NCI-H1694 treated with DMSO at 0.1 percent for 48 hours (cell line): Measurements from ENCODE around the gene MYO1E.

Source experiments
- DNase-seq: peaks from one replicate; lab custom pipeline; 2025; lab: John Stamatoyannopoulos, UW

The MYO1E gene

DNA sequence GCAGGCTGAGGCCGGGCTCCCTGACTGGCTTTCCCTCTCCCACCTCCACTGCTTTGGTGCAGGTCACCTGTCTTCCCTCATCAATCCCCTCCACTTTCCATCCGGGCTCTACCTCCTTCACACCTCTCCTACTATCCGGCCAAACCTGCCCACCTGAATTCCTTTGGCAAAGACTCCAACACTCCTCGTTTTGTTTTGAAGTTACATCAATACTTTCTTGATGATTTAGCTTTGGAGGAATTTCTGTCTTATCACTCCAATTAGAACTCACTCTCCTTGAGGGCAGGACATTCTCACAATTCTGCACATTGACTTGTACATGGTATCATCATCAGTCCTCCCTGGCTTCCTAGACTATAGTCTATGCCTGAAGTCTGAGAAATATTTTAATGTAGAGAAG lies 145.7 kb downstream of the MYO1E start:
- no peak for DNase-seq

GRCh38 chr15:59224474-59224873 lies 148.2 kb downstream of the MYO1E start:
- no peak for DNase-seq

- no peak for DNase-seq
Measured at GRCh38 chr15:59223736-59224135, 148.9 kb downstream of the MYO1E start.

GRCh38 chr15:59222906-59223550 lies 149.6 kb downstream of the MYO1E start:
- DNase-seq: no peak

DNA sequence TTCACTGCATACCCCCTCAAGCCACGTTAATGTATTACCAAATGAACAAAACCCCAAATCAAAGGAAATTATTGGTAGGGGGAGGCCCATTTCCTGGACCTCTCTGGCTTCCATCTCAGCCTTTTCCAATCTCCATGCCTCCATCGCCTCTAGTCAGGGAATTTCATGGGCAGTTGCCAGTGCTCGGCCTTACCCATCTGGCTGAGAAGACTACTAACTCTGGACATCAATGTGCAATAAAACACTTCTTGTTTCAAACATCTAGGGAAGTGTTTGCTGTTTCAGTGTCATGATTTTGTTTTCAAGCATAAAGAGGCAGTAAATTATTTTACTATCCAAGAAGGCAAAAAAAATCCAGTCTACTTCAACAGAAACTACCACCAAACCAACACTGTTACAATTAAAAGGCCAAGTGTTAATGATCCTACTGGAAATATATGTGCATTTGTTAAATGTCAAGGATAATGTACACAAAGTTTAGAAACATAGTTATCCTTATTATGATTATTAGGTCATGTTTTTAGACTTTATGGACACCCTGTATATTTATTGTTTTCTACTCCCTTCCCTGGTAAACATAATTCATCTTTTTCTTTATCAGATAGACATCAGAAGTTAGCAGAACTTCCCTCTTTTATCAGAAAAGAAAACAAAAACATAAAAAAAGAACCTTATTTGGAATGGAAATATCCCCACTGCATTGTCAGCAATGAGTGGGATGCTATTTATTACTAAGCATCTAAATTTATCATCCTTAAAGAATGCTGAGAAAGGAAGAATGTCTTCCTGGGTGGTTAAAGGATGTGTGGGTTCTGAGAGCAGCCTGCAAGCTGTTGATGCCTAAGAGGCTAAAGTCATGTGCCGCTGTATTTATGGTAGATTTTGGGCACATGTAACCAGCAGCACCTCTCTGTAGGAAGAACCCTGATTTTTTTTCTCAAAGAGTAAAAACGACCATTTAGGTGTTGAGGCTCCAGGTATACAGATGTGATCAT lies 150.9 kb downstream of the MYO1E start:
- DNase-seq: no peak

DNA sequence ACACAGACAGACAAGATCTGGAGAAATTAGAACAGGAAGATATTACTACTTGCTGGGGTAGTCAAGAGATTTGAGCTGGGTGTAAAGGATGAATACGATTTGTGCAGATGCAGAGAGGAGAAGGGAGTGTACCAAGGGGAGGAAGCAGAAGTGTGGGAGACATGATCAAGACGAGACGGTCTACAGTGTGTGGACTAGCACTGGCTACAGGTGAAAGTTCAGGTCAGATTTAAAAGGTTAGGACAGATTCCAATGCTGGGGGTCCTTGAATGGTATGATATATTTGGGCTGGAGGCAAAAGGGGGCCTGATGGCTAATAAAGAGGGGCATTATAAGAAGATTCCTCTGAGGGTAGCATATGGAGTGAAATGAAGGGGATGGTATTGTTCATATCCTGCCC lies 154.0 kb downstream of the MYO1E start:
- DNase-seq: no peak

DNA sequence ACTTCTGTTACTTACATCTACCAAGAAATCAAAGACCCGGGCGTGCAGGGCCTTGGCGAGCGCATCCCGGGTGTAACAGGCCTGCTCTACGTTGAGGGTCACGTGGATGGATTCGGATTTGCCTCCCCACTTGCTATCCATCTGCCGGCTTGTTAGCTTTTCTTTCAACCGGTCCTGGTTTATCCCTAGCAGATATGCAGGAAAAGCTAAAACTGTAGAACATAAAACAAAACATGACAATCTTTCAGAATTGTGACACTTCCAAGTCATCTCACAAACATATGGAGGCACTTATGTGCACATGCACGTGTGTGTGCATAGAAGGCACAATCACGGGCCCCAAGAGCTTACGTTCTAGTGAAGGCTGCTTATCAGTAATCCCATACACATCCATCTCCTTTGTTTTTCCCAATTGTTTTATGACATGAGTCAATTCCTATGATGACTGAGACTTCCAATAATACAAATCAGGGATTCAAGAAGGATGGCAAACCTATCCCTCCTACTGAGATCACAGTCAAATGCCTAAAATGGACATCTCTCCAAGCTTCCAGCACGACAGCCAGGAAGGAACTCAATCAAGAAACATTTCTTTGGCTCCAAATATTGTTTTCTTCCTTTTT lies 154.7 kb downstream of the MYO1E start:
- no peak for DNase-seq

DNA sequence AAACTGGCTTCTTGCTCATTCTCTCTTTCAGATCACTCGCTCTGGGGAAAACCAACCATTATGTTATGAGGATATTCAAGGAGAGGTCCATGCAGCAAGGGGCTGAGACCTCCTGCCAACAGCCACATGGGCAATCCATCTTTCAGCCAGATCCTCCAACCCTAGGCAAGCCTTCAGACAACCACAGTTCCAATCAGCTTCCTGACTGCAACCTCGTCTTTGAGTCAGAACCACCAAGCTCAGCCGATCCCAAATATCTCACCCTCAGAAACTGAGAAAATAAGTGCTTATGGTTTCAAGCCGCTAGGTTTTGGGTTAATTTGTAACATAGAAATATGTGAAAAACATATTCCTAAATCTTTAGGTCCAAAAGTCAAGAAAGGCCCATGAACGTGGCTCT lies 155.8 kb downstream of the MYO1E start:
- DNase-seq: no peak

DNA sequence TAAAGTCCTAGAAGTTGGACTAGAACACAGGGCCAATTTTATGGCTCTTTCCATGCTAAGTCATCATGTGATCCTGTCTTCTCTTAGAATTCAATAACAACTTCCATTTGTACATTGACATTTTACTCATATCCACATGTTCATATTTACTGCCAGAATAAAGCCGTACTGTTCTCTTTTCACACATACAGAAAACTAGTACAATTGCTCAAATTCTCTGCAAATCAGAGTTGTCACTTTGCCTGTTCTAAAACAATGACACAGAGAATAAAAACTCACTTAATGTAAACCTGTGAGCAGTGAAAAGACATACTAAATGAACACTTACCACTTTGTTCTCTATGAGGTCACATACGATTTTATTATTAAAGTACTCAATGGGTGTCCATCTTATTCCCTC lies 162.5 kb downstream of the MYO1E start:
- DNase-seq: no peak

GRCh38 chr15:59208613-59209249 lies 163.9 kb downstream of the MYO1E start:
- DNase-seq: no peak

DNA sequence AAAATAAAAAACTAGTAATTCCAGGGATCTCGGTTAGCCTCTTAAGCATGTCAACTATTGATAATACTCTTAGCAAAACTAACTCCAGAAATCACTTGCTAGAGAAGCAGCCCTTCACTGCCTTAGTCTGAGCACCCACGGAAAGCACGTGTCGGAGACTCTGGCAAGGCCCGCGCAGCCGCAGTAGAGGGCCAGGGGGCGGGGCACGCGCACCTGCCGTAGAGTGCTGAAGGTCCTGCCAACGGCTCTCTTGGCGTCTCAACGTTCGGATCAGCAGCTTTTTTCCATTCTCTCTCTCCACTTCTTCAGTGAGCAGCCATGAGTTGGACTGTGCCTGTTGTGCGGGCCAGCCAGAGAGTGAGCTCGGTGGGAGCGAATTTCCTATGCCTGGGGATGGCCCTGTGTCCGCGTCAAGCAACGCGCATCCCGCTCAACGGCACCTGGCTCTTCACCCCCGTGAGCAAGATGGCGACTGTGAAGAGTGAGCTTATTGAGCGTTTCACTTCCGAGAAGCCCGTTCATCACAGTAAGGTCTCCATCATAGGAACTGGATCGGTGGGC lies 166.0 kb downstream of the MYO1E start, which contains the start of gene LDHAL6B:
LDHAL6B (plus strand) TSS at position 221 of the 561 bp plus-strand sequence; CDS start at position 319, 98 bp downstream.
- DNase-seq: no peak

GRCh38 chr15:59205839-59206622 lies 166.6 kb downstream of the MYO1E start:
- no peak for DNase-seq

DNA sequence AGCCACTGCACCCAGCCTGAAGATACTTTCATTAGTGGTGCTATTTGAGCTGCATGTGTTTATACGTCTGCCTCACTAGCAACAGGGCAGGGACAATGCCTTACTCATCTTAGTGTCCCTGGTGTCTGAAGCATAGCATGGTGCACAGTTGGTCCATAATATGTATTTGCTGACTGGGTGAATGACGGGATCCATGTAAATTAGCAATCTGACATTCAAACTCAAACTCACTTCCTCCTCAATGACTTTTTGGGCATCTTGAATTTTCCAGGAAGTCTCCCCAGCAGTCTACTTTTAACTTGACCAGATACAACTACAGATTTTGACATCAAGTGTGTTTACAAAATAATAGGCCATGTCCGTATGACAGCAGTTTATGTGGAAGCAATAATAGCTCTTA lies 169.0 kb downstream of the MYO1E start:
- no peak for DNase-seq

GRCh38 chr15:59203008-59203407 lies 169.7 kb downstream of the MYO1E start:
- no peak for DNase-seq

- DNase-seq: no peak
Measured at GRCh38 chr15:59200560-59200959, 172.1 kb downstream of the MYO1E start.

DNA sequence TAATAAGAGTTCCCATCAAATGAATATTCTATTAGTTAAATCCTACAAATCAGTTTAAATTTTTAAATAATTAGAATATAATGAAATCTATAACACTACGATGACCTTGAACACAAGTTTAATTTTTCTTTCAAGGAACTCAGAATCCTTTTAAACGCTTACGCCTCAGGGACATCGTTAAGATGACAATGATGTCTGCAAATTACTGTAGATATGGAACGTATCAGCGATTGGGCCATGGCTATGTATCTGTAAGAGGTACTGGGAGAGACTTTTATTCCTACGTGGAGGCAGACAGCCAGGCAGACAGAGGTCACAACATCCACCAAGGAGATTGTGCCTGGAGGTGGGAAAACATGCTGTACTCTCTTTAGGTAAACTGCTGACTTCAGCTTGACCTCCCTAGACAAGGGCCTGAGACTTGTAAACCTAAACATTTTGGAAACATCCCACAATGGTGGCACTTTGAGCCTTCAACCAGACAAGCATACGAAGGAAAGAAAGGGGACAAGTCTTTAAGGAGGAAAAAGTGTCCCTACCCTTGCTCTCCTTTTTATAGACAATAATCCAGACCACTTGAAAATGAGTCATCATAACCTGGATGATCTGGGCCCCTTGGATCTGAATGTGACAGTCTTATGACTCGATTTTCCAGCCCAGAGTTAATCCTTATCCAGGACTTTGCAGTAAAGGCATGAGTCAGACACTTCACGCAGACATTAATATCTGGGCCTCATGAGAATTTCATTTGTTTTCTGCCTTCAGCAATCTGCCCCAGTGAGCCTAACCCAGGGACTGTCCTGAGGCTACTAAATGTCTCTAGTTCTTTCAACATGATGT lies 172.8 kb downstream of the MYO1E start:
- DNase-seq: no peak

- no peak for DNase-seq
Measured at GRCh38 chr15:59197454-59197853, 175.2 kb downstream of the MYO1E start.

GRCh38 chr15:59196416-59196815 lies 176.3 kb downstream of the MYO1E start:
- no peak for DNase-seq

GRCh38 chr15:59194639-59195325 lies 177.9 kb downstream of the MYO1E start:
- DNase-seq: no peak

- DNase-seq: no peak
Measured at GRCh38 chr15:59191855-59192237, 180.8 kb downstream of the MYO1E start.
